ENCODE measurements around the gene ABHD2.
"Not testable (repeated sequence)": the region's sequence is repeated elsewhere in the genome, so short reads cannot be mapped to it uniquely, and the experiment has no call there.

DNA sequence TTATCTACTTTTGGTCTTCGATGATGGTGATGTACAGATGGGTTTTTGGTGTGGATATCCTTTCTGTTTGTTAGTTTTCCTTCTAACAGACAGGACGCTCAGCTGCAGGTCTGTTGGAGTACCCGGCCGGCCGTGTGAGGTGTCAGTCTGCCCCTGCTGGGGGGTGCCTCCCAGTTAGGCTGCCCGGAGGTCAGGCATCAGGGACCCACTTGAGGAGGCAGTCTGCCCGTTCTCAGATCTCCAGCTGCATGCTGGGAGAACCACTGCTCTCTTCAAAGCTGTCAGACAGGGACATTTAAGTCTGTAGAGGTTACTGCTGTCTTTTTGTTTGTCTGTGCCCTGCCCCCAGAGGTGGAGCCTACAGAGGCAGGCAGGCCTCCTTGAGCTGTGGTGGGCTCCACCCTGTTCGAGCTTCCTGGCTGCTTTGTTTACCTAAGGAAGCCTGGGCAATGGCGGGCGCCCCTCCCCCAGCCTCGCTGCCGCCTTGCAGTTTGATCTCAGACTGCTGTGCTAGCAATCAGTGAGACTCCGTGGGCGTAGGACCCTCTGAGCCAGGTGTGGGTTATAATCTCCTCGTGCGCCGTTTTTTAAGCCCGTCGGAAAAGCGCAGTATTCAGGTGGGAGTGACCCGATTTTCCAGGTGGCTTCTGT, 39.1 kb upstream of the ABHD2 start:
- TF ChIP-seq CTCF, POLR2A (IDR thresholded peaks at IDR 0.05): not testable (repeated sequence)
